ENCODE measurements around the gene DPP9.

DNA sequence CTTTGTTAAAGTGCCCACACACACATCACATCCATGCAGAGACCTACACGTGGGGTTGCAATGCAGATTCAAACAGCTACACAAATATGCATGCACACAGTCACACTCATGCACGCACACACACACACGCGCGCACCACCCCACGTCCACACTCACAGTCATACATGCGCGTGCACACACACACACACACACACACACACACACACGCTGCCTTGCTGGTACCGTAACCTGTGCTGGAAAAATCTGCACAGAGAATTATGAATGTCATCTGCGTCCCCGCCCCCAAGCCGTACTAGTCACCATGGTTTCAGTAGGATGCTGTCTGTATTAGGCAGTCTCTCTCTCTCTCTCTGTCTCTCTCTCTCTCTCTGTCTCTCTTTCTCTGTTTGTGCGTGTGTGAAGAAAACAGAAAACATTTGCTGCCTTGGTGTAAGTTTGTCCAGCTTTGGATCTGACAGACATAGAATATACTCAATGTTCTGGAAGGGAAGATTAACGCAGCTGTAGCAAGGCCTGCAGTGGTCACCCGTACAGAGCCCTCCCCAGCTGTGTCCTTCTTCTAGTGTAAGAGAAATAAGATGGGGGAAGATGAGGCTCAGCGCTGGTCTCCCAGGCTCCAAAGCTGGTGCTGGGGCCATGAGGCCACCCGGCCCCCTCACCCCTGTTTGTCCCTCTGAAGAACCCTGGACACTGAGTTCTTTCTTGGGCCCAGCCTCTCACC lies 26.4 kb upstream of the DPP9 start:
- TF ChIP-seq, protein P1, sequence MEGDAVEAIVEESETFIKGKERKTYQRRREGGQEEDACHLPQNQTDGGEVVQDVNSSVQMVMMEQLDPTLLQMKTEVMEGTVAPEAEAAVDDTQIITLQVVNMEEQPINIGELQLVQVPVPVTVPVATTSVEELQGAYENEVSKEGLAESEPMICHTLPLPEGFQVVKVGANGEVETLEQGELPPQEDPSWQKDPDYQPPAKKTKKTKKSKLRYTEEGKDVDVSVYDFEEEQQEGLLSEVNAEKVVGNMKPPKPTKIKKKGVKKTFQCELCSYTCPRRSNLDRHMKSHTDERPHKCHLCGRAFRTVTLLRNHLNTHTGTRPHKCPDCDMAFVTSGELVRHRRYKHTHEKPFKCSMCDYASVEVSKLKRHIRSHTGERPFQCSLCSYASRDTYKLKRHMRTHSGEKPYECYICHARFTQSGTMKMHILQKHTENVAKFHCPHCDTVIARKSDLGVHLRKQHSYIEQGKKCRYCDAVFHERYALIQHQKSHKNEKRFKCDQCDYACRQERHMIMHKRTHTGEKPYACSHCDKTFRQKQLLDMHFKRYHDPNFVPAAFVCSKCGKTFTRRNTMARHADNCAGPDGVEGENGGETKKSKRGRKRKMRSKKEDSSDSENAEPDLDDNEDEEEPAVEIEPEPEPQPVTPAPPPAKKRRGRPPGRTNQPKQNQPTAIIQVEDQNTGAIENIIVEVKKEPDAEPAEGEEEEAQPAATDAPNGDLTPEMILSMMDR (IDR thresholded peaks at IDR 0.05) = no peak
- no peak for TF ChIP-seq POLR2AphosphoS5 (IDR thresholded peaks at IDR 0.05)
- TF ChIP-seq EP300 (IDR thresholded peaks at IDR 0.05) = no peak
- TF ChIP-seq POLR2A (IDR thresholded peaks at IDR 0.05) = no peak
